Ramos (cell line): Measurements from ENCODE around the gene NRF1.
"Not testable (repeated sequence)": the region's sequence is repeated elsewhere in the genome, so short reads cannot be mapped to it uniquely, and the experiment has no call there.

ENCODE experiments used
- in situ Hi-C: fragments of 300-500 bp; cut with MboI; formaldehyde crosslinking; loops from one replicate; pipeline ENCODE4 v1.14.3; 2022; ENCODE audit warnings: low sequenced_read_pairs; ENCODE audit not compliant: unreplicated experiment

NRF1 gene

DNA sequence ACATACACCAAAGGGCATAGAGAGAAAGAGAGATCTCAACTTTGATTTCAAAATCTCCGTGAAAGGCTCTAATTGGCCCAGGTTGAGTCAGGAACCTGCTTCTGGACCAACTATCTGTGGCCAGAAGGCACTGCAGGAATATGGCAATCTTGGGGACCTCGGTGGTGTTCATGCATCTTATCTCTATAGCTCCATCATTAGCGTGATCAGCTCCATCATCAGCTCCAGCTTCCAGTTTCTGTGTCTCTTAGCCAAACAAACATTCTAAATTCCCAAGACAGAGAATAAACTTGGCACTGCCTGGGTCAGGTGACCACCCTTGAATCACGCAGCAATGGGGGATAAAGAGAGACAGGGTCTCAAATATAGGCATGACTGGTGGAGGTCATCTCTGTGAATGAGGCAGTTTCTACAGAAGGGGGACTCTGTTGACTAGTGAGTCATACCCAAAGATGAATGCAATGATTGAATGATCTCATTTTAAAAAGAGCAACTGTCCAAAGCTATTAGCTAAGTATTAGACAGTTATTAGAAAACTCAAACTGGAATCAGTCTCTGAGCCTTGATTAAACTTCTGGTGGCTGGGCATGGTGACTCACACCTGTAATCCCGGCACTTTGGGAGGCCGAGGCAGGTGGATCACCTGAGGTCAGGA is 5.4 kb upstream of the NRF1 start:
- in situ Hi-C loops: no loop called here

DNA sequence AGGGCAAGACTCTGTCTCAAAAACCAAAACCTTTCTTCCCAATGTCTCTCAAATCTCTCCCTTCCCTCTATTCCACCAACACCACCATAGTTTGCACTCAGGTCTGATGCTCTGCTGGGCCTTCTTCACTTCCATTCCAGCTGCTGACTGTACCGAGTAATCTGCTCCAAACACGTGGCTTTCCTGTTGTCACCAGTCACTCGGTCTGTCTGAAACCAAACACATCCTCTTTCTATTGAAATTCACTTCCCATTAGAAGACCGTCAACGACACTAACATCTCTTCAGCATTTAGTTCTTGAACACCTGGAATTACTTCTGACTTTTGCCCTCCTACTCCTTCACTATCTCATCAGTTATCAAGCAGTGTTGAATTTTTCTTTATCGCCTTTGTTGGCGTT is 4.7 kb upstream of the NRF1 start:
- in situ Hi-C loops: no loop called here

DNA sequence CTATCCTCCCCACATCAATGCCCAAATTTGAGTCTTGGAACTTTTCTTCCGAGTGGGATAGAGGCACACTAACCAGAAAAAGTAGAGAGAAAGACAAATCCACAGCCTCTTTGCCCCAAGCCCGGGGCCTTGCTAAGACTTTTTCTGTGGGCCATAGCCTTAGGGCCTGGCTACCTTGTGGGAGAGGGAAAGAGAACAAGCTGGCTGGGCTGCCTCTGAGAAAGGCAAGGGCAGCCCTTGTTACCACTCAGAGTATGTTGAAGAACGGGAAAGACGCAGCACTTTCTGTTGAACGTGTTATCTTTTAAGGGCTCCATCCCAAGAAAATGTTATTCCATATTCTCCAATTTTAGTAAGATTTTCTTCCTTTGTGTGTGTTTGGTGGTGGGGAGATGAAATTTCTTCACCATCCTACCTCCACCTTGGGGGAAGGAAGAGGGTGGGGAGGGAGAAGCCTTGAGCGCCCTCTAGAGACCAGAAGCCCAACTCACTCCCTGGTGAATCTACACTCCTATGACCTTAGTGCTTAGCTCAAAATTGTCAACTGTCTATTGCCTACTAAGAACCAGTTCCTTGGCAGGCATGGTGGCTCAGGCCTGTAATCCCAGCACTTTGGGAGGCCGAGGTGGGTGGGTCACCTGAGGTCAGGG is 3.9 kb upstream of the NRF1 start:
- in situ Hi-C loops: no loop called here

DNA sequence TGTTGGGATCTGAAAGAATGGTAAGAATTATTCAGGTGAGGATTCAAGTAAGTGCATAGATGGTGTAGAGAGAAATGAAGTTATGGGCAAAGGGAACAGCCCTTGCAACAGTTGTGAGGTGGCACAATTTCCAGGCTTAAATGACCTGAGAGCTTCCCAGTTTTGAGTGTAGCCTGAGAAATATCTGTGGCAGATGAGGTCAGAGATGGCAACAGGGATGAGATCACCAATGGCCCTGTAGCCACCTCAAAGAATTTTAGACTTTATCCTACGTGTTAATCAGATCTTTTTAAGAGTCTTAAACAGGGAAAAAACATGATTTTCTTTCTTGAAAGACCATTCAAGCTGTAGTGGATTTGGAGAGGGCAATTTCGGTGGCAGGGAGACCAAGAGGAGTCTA is 1.9 kb upstream of the NRF1 start:
- in situ Hi-C loops: no loop called here

DNA sequence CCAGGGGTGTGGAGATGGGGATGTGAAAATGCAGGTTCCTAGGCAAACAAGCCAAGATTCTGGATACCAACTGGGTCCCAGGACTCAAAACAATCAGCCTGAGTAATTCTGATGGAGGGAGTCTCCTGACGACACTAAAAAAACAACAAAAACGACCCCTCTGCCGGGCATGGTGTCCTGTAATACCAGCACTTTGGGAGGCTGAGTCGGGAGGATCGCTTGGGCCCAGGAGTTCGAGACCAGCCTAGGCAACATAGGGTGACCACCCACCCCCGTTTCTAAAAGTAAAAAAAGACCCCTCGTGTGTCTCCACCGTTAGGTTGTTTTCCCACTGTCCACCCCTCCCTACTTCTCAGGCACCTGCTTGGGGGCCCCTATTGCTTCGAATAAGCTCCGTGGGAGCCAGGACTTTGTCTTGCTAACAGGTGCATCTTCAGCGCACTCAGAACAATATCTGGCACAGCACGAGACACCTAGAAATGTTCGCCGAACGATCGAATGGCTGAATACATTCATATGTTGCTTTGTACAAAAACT is 743 bp upstream of the NRF1 start:
- in situ Hi-C loops: no loop called here

DNA sequence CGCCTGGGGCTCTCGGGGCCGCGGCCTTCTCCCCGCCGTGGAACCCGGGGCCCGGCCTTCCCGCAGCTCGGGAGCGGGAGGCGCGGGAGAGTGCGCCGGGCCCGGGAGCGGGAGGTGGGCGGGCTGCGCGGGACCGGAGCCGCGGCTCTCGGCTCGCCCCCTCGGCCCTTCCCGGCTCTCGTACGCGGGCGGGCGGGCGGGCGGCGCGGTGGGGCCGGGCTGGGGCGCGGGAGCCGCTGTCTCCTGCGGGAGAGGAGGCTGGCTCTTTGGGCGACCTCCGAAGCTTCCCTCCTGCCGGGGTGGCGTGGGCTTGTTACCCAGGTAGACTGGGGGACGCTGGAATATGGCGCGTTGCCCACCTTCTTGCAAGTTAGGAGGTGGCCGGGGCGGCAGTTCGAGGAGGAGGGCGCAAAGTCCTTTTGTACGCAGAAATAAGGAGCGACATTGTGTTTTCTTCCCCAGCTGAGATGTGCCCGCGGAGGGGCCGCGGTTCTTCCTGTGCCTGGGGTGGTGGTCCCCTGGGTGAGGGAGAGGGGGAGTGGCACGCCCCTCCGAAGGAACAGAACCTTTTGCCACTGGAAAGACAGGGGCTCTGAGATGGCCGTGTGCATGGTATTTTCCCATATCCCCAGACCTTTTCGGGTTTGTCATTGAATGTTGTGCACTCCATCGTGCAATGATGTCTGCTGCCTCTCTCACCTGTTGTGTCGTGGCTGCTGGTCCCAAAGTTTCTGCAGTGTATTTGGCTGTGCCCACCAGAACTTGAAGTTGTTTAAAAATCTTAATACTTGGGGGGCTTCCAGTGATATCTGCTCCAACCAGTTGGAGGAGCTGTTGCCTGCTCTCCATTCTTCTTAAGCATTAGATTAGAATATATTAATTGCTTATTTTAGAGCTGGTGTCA is 844 bp downstream of the NRF1 start:
- in situ Hi-C loops: no loop called here

DNA sequence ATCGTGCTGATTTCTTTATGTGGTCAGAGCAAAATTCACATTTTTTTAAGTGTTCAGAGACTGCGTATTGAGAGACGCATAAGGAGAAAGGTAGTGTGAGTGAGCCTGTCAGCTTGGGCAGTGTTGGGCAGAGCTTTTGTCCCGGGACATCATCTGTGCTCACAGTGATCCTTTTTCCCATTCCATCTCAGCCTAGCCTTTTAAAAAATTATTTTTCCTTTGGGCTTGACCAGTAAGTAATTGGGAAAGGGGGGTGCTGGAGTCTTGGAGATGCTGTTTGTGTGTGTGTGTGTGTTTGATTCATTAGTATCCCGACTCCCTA is 1.5 kb downstream of the NRF1 start:
- in situ Hi-C loops: no loop called here

DNA sequence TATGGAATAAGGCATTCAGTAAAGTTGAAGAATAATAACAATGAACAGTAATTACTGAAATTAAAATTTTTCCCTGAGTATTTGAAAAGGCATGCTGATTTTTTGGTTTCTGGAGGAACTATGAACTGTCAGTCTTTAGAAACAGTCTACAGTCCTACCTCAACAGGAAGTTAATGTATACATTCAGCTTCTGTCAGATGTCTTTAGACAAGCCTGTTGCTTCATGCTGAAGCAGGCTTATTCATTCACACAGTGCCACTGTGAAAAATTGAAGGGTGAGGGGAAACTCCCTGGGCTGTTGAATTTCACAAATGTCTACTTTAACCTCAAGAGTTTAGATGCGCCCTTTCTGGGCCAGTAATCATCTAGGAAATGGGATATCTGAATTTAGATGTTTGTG is 3.5 kb downstream of the NRF1 start:
- in situ Hi-C loops: no loop called here

DNA sequence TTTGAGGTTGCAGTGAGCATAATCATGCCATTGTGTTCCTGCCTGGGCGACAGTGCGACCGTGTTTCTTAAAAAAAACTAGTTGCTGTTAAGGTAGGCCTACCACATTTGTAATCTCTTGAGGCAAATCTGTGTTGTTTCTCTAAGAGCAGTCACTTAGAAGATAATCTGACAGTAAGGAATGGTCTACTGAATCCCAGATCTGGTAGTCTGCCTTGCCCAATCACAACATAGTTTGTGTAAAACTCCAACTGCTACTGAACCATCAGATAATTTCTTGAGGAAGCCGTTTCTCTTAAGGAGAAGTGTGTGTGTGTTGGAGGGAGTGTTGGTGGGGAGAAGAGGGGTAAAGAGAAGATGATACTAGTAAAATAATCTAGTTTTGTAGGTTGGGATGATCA is 5.0 kb downstream of the NRF1 start:
- in situ Hi-C loops: no loop called here

DNA sequence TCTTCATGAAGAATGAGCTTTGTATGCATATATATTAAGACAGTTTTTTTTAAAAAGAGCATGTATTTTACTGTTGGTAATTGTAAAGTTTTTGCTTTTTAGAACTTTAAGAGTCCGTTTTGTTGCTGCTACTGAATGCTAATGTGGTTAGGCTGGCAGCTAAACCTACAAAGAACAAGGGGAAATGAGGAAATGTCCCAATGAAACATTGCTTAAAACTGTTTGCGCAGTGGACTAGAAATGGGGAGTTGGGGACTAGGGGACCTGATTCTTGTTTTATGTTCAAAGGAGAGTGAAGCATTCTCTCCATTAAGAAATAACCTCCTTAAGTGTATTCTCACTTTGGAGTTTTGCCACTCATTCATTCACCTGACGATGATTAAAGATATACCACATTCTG is 5.7 kb downstream of the NRF1 start:
- in situ Hi-C loops: no loop called here

DNA sequence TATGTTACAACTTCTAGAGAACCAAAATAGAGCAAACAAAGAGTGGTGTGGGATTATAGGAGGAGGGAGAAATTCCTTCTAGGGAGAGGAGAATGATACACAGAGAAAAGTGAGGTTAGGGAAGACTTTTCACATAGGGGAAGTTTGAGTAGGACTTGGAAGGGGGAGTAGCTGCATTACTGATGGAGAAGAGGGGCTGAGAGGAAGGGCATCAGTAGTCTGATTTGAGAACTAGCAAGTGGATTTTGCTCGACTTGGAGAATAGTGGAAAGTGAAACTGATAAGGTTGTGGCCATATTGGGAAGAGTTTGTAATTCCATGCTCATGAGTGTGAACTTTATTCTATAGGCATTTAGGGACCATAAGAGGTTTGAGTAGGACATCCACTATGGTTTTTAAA is 6.1 kb downstream of the NRF1 start:
- in situ Hi-C loops: no loop called here

DNA sequence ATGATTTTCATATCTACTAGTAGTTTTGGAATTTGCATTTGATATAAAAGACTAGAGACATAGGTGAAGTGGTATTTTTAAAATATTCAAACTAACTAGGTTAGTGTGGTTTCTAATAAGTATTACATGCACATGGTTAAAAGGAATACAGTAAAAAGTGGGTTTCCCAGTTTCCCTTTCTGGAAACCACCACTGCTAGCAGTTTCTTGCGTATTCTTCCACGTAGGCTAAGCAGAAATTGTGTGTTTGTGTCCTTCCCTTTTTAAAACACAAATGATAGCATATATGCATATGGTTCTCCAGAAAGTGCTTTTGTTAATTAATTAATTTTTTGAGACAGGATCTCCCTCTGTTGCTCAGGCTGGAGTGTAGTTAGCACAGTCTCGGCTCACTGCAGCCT is 15.4 kb downstream of the NRF1 start:
- in situ Hi-C loops: no loop called here

DNA sequence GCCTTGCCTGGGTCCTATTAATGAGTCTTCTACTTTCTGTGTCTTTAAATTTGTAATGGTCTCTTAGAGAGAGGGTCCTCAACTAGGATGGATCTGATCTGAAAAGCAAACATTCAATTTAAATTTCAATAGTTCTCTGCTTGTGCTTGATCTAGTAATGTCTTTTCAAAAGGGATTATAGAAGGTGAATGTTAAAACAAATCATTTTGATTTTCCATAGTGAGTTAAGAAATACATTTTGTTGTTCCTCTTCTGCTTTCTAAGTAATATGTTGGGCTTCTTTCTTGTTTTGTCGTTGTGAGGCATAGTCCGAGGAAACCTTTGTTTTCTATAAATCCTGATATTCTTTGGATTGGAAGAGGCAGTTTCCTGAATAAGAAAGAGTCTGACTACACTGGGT is 18.8 kb downstream of the NRF1 start:
- in situ Hi-C loops: no loop called here

DNA sequence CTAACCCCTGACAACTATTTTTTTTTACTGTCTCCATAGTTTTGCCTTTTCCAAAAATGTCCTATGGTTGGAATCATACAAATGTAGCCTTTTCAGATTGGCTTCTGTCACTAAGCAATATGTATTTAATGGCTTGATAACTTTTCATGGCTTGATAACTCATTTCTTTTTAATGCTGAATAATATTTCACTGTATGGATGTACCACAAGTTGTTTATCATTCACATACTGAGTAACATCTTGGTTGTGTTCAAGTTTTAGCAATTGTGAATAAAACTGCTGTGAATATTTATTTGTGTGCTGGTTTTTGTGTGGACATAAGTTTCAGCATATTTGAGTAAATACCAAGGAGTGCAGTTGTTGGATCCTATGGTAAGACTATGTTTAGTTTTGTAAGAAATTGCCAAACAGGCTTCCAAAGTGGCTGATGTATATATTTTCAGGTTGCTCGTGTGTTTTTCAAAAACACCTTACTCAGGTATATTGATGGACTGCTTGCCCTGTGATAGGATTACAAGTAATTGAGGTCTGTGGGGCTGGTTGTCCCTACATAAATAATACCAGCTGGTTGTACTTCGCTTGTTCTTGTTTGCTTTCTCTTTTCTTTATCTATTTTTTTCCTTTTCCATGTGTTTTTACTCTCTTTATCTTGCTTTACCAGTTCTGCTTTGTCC is 23.0 kb downstream of the NRF1 start:
- in situ Hi-C loops: no loop called here

DNA sequence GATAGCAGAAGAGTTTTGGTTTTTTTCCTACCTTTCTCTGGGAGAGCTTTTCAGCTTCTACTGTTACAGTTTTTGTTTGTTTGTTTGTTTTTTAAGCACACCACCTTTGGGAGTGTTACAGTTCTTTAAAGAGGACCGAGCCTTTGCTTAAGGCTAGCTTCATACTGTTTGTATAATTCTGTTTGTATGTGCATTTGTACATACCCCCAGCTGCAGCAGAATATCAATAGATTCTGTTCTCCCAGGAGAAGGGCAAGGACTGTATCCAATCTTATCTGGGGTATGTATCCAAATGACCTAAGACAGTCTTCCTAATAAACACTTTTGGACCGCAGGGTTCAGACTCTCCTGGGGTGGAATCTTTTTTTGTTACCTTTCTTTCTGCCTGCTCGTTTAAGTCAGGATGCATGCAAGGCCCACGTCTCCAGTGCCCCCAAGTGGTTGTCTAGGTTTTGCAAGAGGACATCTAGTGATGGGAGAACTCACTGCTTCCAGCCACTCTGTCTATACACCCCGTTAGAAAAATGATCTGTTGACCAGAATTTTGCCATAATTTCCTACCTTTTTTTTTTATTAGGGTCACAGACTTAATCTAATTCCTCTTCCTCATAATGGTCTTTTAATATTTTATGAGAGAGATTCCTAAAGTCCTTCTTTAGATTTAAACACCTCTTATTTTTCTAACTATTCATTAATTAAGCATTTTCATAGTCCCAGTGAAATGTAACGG is 23.9 kb downstream of the NRF1 start:
- in situ Hi-C loops: no loop called here

DNA sequence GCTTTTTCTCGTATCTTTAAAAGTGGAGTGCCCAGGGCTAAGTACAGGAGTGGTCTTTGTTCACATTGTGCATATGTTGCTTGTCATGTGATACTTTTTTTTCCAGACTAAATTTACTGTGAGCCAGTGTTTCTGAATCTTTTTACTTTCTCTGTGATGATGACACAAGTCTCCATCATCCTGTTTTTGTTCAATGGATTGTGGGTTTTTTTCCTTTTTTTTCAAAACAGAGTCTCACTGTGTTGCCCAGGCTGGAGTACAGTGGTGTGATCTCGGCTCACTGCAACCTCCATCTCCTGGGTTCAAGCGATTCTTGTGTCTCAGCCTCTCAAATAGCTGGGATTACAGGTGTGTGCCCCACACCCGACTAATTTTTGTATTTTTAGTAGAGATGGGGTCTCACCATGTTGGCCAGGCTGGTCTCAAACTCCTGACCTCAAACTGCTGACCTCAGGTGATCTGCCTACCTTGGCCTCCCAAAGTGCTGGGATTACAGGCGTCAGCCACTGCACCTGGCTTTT is 24.6 kb downstream of the NRF1 start:
- in situ Hi-C loops: not testable (repeated sequence)

DNA sequence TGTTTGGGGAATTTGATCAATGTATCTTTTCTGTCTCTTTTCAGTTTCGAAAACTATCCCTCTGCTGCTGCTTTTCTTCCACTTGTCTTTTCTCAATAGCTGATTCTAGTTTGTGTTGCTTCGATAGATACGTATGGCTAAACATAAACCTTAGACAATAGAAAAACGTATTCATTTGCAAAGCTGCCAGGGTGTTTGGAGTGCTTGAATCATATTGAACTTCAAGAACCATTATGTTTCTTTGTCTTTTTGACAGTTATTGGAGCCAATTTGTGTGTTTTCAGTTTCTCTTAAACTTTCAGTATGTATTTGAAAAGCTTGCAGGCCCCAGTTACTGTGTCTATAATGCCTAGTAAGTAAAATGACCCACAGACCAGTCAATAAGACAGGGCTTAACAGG is 25.1 kb downstream of the NRF1 start:
- in situ Hi-C loops: no loop called here

DNA sequence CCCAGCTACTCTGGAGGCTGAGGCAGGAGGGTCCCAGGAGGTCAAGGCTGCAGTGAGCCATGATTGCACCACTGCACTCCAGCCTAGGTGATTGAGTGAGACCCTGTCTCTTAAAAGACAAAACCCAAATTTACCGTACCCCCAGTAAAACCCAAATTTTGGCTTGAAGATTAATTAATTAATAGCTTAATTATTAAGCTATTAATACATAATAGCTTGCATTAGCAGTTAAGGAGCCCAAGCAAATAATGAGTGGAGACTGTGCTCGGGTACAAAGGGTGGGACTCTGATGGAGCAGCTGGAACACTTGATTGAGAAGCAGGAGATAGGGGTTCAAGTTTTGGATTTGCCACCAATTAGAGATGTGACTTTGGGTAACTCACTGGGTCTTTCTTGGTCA is 28.9 kb downstream of the NRF1 start:
- in situ Hi-C loops: no loop called here

DNA sequence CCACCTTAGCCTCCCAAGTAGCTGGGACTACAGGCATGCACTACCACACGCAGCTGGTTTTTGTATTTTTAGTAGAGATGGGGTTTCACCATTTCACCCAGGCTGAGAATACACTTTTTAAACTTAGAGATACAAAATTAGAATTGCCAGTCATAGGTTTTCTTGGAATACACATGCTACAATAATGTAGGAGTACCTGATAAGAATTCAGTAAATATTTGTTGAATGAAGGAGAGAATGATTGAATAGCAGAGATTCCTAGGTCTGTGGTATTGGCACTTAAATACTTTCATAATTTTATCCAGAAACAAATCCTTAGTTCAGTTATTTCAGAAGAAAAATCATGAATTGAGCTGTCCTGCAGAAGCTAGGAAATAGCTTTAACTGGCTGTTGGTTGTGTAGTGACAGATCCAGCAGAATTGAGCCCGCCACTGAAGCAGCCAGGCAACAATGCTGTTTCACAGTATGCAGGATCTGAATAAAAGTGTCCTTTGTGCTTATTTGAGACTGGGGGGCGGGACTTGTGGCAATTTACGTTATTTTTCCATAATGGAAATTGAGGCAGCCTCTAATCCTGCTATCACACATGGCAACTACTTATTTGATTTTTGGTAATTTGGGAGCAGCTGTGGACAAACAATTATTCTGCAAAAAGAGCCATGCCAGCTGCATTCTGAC is 31.5 kb downstream of the NRF1 start:
- in situ Hi-C loops: no loop called here
